GM12878 (cell line): ENCODE data around the gene SMU1. TPM values are rescaled to one million over a fixed set of nuclear protein-coding genes. Genes with fewer than 3 reads are reported as not detected.

Experiments
- KAT2A ChIP-seq: conservative IDR thresholded peaks from 2 replicates; pipeline ENCODE4 v1.6.1; 2011; ENCODE audit warnings: low read depth, low read length; ENCODE audit not compliant: control insufficient read depth
- MXI1 ChIP-seq: fragments of 150-350 bp; IDR thresholded peaks from 2 replicates; pipeline ENCODE4 v1.6.1; 2011; ENCODE audit warnings: low read depth, mild to moderate bottlenecking, inconsistent platforms, low read length, improper control_type of control experiment
- POU2F2 ChIP-seq: IDR thresholded peaks from 3 replicates; pipeline ENCODE4 v1.6.1; 2011; ENCODE audit warnings: low read depth, mild to moderate bottlenecking, low read length, borderline replicate concordance
- polyA plus RNA-seq, 11 experiments: library from polyadenylated mRNA; depleted of rRNA in 4 of 11; unstranded in 6 of 11; stranded (reverse) in 5 of 11; fragments of >200 nt; fragmentation: Nextera tagmentation in 4 of 11; fragmentation: Illumina TruSeq in 1 of 11; extraction: Ambion mirVana in 4 of 11; extraction: Trizol in 1 of 11; gene quantifications; 1 replicate in 1 of 11; 2 replicates in 10 of 11; pipeline versions ENCODE4 v1.2.1 to v1.2.3, GENCODE V29; 2011 to 2016; ENCODE audit warnings: inconsistent platforms in 2 of 11, missing spikeins in 2 of 11, low read depth in 1 of 11
- total RNA-seq, 4 experiments: library from RNA; depleted of rRNA in 3 of 4; stranded (reverse); fragments of >200 nt in 3 of 4; fragmentation: Illumina TruSeq in 1 of 4; extraction: Trizol in 1 of 4; gene quantifications; 2 replicates each; pipeline versions ENCODE4 v1.2.1 to v1.2.3, GENCODE V29; 2013 to 2021
- TF ChIP-seq, protein P1 (sequence below): fragments of 150-350 bp; IDR thresholded peaks from 2 replicates; pipeline ENCODE4 v1.6.1; 2016; ENCODE audit warnings: low read depth, low read length
- TF ChIP-seq, protein P2 (sequence below): IDR thresholded peaks from 2 replicates; pipeline ENCODE4 v1.6.1; 2012; ENCODE audit warnings: improper control_type of control experiment, low read depth, low read length; ENCODE audit not compliant: insufficient replicate concordance
- TF ChIP-seq, protein P3 (sequence below), 3 experiments: IDR thresholded peaks in 2 of 3; conservative IDR thresholded peaks in 1 of 3; 2 replicates each; pipeline ENCODE4 v1.5.1; 2011; ENCODE audit warnings: low read depth in 3 of 3, low read length in 3 of 3, mild to moderate bottlenecking in 3 of 3, control low read depth in 2 of 3, moderate library complexity in 2 of 3, inconsistent platforms in 1 of 3, mixed read lengths in 1 of 3; ENCODE audit not compliant: control insufficient read depth in 2 of 3, insufficient read depth in 1 of 3; ENCODE audit errors: extremely low read depth in 1 of 3

SMU1 gene
- total and polyA plus RNA-seq, 10 of the 15 experiments (the other 5 are each of a cell fraction or from before 2014, with no cell fraction given), result 18.5 to 34.6 (median 20.9) TPM

DNA sequence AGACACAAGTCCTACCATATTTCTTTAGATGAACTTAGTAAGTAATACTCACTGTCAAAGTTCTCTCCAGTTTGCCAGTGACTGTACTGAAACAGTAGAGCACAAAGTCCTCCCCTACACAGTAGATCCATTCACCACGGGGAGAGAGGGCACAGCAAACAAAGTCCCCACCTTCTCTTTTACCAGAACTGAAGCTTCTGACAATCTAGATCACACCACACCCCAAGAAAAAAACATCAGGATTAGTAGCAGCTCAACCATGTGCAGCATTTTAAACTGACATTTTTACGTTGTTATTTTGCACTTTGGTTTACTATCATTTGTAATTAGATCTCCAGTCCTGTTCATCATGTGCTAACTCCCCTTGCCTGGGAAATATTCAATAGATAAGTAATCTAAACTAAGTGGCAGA, 28.4 kb downstream of the SMU1 start (continued):
- TF ChIP-seq, protein P1, sequence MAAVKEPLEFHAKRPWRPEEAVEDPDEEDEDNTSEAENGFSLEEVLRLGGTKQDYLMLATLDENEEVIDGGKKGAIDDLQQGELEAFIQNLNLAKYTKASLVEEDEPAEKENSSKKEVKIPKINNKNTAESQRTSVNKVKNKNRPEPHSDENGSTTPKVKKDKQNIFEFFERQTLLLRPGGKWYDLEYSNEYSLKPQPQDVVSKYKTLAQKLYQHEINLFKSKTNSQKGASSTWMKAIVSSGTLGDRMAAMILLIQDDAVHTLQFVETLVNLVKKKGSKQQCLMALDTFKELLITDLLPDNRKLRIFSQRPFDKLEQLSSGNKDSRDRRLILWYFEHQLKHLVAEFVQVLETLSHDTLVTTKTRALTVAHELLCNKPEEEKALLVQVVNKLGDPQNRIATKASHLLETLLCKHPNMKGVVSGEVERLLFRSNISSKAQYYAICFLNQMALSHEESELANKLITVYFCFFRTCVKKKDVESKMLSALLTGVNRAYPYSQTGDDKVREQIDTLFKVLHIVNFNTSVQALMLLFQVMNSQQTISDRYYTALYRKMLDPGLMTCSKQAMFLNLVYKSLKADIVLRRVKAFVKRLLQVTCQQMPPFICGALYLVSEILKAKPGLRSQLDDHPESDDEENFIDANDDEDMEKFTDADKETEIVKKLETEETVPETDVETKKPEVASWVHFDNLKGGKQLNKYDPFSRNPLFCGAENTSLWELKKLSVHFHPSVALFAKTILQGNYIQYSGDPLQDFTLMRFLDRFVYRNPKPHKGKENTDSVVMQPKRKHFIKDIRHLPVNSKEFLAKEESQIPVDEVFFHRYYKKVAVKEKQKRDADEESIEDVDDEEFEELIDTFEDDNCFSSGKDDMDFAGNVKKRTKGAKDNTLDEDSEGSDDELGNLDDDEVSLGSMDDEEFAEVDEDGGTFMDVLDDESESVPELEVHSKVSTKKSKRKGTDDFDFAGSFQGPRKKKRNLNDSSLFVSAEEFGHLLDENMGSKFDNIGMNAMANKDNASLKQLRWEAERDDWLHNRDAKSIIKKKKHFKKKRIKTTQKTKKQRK, result no peak
- TF ChIP-seq POU2F2 (no peak), MXI1 (no peak), KAT2A (no peak)
- TF ChIP-seq, protein P2, sequence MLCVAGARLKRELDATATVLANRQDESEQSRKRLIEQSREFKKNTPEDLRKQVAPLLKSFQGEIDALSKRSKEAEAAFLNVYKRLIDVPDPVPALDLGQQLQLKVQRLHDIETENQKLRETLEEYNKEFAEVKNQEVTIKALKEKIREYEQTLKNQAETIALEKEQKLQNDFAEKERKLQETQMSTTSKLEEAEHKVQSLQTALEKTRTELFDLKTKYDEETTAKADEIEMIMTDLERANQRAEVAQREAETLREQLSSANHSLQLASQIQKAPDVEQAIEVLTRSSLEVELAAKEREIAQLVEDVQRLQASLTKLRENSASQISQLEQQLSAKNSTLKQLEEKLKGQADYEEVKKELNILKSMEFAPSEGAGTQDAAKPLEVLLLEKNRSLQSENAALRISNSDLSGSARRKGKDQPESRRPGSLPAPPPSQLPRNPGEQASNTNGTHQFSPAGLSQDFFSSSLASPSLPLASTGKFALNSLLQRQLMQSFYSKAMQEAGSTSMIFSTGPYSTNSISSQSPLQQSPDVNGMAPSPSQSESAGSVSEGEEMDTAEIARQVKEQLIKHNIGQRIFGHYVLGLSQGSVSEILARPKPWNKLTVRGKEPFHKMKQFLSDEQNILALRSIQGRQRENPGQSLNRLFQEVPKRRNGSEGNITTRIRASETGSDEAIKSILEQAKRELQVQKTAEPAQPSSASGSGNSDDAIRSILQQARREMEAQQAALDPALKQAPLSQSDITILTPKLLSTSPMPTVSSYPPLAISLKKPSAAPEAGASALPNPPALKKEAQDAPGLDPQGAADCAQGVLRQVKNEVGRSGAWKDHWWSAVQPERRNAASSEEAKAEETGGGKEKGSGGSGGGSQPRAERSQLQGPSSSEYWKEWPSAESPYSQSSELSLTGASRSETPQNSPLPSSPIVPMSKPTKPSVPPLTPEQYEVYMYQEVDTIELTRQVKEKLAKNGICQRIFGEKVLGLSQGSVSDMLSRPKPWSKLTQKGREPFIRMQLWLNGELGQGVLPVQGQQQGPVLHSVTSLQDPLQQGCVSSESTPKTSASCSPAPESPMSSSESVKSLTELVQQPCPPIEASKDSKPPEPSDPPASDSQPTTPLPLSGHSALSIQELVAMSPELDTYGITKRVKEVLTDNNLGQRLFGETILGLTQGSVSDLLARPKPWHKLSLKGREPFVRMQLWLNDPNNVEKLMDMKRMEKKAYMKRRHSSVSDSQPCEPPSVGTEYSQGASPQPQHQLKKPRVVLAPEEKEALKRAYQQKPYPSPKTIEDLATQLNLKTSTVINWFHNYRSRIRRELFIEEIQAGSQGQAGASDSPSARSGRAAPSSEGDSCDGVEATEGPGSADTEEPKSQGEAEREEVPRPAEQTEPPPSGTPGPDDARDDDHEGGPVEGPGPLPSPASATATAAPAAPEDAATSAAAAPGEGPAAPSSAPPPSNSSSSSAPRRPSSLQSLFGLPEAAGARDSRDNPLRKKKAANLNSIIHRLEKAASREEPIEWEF, result no peak
- TF ChIP-seq, protein P3, sequence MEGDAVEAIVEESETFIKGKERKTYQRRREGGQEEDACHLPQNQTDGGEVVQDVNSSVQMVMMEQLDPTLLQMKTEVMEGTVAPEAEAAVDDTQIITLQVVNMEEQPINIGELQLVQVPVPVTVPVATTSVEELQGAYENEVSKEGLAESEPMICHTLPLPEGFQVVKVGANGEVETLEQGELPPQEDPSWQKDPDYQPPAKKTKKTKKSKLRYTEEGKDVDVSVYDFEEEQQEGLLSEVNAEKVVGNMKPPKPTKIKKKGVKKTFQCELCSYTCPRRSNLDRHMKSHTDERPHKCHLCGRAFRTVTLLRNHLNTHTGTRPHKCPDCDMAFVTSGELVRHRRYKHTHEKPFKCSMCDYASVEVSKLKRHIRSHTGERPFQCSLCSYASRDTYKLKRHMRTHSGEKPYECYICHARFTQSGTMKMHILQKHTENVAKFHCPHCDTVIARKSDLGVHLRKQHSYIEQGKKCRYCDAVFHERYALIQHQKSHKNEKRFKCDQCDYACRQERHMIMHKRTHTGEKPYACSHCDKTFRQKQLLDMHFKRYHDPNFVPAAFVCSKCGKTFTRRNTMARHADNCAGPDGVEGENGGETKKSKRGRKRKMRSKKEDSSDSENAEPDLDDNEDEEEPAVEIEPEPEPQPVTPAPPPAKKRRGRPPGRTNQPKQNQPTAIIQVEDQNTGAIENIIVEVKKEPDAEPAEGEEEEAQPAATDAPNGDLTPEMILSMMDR (IDR thresholded peaks at IDR 0.05 in 2 of 3, conservative IDR thresholded peaks at IDR 0.05 in 1 of 3; ENCODE audit: control insufficient read depth in 2 of 3, extremely low read depth in 1 of 3, insufficient read depth in 1 of 3, low read depth in 3 of 3, low read length in 3 of 3), result no peak
- TF ChIP-seq, all 136 proteins: peak for 0
